ENCODE results near the gene XYLT2. TPM values are rescaled to one million over a fixed set of nuclear protein-coding genes. Genes with fewer than 3 reads are reported as not detected.

The XYLT2 gene
- total and polyA plus RNA-seq, 8 donors: 52.7 to 166 (median 96.5) TPM

DNA sequence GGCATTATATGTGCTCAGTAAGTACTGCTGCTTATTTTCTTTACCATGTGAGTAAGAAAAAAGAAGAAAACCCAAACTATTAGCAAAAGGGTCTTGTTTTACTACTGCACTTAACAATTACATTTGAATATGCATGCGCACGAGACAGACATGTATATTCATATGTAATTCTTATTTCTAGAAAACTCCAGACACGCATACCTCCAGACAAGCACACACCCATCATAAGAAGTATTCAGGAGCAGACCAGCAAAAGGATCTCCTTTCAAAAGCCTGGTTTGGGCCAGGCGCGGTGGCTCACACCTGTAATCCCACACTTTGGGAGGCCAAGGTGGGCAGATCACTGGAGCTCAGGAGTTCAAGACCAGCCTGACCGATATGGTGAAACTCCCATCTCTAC is 43.6 kb downstream of the XYLT2 start:
- DNase-seq: no peak
- Histone ChIP-seq H3K27me3 (no peaks in the 10 kb centered on the region), H3K27ac (peak overlapping the region in 1 of 5 donors; percentile 49), H3K4me3 (no peak overlapping the region), H3K4me1 (peaks cover 12 to 60% (median 40%) of the 10 kb centered on the region in 4 donors), H3K9me3 (no peaks in the 10 kb centered on the region), H3K36me3 (peaks cover 84 to 100% (median 100%) of the 10 kb centered on the region in 4 donors)
- 80 to 95% (median 90%) methylated on average over 6 of the region's 6 CpGs for WGBS, 5 donors
- TF ChIP-seq POLR2A (IDR thresholded peaks at IDR 0.05) (no peak), POLR2AphosphoS5 (IDR thresholded peaks at IDR 0.05) (no peak), EP300 (IDR thresholded peaks at IDR 0.05) (no peak)
- TF ChIP-seq, protein P1, sequence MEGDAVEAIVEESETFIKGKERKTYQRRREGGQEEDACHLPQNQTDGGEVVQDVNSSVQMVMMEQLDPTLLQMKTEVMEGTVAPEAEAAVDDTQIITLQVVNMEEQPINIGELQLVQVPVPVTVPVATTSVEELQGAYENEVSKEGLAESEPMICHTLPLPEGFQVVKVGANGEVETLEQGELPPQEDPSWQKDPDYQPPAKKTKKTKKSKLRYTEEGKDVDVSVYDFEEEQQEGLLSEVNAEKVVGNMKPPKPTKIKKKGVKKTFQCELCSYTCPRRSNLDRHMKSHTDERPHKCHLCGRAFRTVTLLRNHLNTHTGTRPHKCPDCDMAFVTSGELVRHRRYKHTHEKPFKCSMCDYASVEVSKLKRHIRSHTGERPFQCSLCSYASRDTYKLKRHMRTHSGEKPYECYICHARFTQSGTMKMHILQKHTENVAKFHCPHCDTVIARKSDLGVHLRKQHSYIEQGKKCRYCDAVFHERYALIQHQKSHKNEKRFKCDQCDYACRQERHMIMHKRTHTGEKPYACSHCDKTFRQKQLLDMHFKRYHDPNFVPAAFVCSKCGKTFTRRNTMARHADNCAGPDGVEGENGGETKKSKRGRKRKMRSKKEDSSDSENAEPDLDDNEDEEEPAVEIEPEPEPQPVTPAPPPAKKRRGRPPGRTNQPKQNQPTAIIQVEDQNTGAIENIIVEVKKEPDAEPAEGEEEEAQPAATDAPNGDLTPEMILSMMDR (IDR thresholded peaks at IDR 0.05): no peak
- intact Hi-C loops (cut with DNase I; ENCODE audit: low total_unique reads): no loop called here

DNA sequence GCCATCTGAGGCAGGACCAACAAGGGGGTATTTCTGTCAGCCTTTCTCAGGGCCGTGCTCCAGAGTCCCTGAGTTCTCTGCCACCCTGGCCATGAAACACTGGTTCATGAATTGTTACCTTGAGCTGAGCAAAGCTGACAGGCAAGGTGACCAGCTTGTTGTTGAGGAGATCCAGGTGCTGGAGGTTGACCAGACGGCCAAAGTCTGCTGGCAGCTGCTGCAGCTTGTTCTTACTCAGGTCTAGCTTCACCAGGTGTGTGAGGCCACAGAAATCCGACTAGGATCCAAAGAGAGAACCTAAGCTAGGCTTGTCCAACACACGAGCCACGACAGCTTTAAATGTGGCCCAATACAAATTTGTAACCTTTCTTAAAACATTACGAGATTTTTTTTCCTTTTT is 46.7 kb downstream of the XYLT2 start:
- H3K27ac ChIP-seq: peak overlapping the region in 1 of 5 donors; percentile 14
- H3K36me3 ChIP-seq: peaks cover 54 to 78% (median 76%) of the 10 kb centered on the region in 4 donors
- peak in 1 of 2 donors; percentile 58 for DNase-seq
- no peaks in the 10 kb centered on the region for H3K27me3 ChIP-seq
- peaks cover 27 to 85% (median 65%) of the 10 kb centered on the region in 4 donors for H3K4me1 ChIP-seq
- intact Hi-C loops (cut with DNase I; ENCODE audit: low total_unique reads): no loop called here
- WGBS, 5 donors: 60 to 81% (median 68%) methylated on average over 6 of the region's 6 CpGs
- TF ChIP-seq, protein P1 (IDR thresholded peaks at IDR 0.05): no peak
- TF ChIP-seq POLR2A (IDR thresholded peaks at IDR 0.05) (no peak), POLR2AphosphoS5 (IDR thresholded peaks at IDR 0.05) (no peak), EP300 (IDR thresholded peaks at IDR 0.05) (no peak)
- H3K4me3 ChIP-seq: no peak overlapping the region
- no peaks in the 10 kb centered on the region for H3K9me3 ChIP-seq

DNA sequence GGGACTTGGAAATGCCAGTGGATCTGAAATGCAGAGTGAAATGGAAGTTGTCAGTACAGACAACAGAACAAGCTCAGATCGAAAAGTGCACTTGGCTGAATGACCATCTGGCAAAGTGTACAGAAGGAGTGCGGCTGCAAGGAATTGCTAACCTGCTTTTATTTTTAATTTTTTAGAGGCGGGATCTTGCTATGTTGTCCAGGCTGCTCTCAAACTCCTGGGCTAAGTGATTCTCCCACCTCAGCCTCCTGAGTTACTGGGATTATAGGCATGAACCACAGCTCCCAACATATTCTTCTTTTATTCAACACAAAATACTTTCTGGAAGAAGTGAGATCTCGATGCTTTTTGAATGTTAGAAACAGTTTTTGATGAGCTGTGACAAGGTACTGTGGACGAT is 47.8 kb downstream of the XYLT2 start:
- Histone ChIP-seq H3K27me3 (no peaks in the 10 kb centered on the region), H3K36me3 (peaks cover 45 to 67% (median 65%) of the 10 kb centered on the region in 4 donors), H3K4me1 (peaks cover 27 to 85% (median 69%) of the 10 kb centered on the region in 4 donors), H3K4me3 (no peak overlapping the region), H3K9me3 (no peaks in the 10 kb centered on the region), H3K27ac (no peak overlapping the region)
- WGBS, 5 donors: 69 to 86% (median 82%) methylated on average over 5 of the region's 5 CpGs
- no peak for DNase-seq
- no peak for TF ChIP-seq EP300 (IDR thresholded peaks at IDR 0.05)
- intact Hi-C loops (cut with DNase I; ENCODE audit: low total_unique reads): no loop called here

DNA sequence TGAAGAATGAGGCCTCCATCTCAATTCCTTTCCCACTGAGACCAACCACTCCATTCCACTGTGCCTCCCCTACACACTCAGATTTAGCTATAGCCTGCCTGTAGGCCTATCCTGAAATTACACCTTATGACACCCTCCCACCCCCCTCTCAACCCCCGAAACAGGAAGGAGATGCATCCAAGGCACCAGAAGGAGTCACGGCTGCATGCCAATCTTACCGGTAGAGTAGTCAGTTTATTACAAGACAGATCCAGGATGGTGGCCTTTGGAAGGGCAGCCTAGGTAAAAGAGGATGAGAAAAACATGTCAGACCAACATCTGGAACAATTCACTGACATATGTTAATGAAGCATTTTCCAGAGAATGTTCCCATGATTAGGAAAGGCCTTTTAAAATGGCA is 48.8 kb downstream of the XYLT2 start:
- no peak for DNase-seq
- intact Hi-C loops (cut with DNase I; ENCODE audit: low total_unique reads): no loop called here
- WGBS, 5 donors: 5 to 33% (median 25%) methylated on average over 3 of the region's 3 CpGs
- no peak overlapping the region for H3K27ac ChIP-seq
- H3K4me3 ChIP-seq: peak overlapping the region in 2 of 4 donors; percentile 90 to 98
- no peaks in the 10 kb centered on the region for H3K27me3 ChIP-seq
- H3K9me3 ChIP-seq: no peaks in the 10 kb centered on the region
- TF ChIP-seq POLR2A (IDR thresholded peaks at IDR 0.05) (no peak), EP300 (IDR thresholded peaks at IDR 0.05) (no peak), POLR2AphosphoS5 (IDR thresholded peaks at IDR 0.05) (no peak)
- TF ChIP-seq, protein P1 (IDR thresholded peaks at IDR 0.05): no peak
- H3K36me3 ChIP-seq: peaks cover 43 to 57% (median 55%) of the 10 kb centered on the region in 4 donors
- H3K4me1 ChIP-seq: peaks cover 27 to 77% (median 62%) of the 10 kb centered on the region in 4 donors

All from stomach (tissue), 9 donors.